HL-60 (cell line): ENCODE results near the gene MYO1D.

Experiments
- DNase-seq, 2 experiments: peaks; one replicate each; pipeline ENCODE4 v3.0.0-alpha.2; 2010 to 2020; ENCODE audit warnings: low read depth in 1 of 2, low spot score in 1 of 2
- H3K27ac ChIP-seq: fragments of 250-450 bp; sonication (Bioruptor Pico); replicated peaks from 2 replicates; pipeline ENCODE4 v1.5.1; 2020; ENCODE audit warnings: mild to moderate bottlenecking, moderate library complexity
- H3K27me3 ChIP-seq: fragments of 250-450 bp; sonication (Bioruptor Pico); 2 replicates; pipeline ENCODE4 v1.5.1; 2021; ENCODE audit warnings: mild to moderate bottlenecking, moderate library complexity; ENCODE audit not compliant: insufficient read depth, poor library complexity, severe bottlenecking
- H3K4me3 ChIP-seq: replicated peaks from 2 replicates; pipeline ENCODE4 v1.5.1; 2011; ENCODE audit warnings: mild to moderate bottlenecking, control low read depth, low read length; ENCODE audit not compliant: insufficient read depth
- CTCF ChIP-seq: IDR thresholded peaks from one replicate; pipeline ENCODE4 v1.5.1; 2011; ENCODE audit warnings: low read length, control low read depth, inconsistent platforms; ENCODE audit not compliant: insufficient read depth
- GABPA ChIP-seq: IDR thresholded peaks from 2 replicates; pipeline ENCODE4 v1.6.1; 2012; ENCODE audit warnings: low read depth
- POLR2AphosphoS5 ChIP-seq: IDR thresholded peaks from 2 replicates; pipeline ENCODE4 v1.6.1; 2012; ENCODE audit warnings: low read depth
- REST ChIP-seq: IDR thresholded peaks from 2 replicates; pipeline ENCODE4 v1.6.1; 2012; ENCODE audit warnings: low read depth; ENCODE audit not compliant: insufficient replicate concordance
- SPI1 ChIP-seq: IDR thresholded peaks from 2 replicates; pipeline ENCODE4 v1.6.1; 2012; ENCODE audit warnings: low read depth, mild to moderate bottlenecking, borderline replicate concordance

MYO1D gene

GRCh38 chr17:32684087-32684958, 192.6 kb downstream of the MYO1D start:
- no peak overlapping the region for H3K4me3 ChIP-seq
- no peak for TF ChIP-seq CTCF
- no peak for TF ChIP-seq REST
- TF ChIP-seq POLR2AphosphoS5 = no peak
- no peak for TF ChIP-seq GABPA
- TF ChIP-seq SPI1 = no peak
- no peaks in the 10 kb centered on the region for H3K27me3 ChIP-seq
- DNase-seq = no peak
- H3K27ac ChIP-seq = no peak overlapping the region

DNA sequence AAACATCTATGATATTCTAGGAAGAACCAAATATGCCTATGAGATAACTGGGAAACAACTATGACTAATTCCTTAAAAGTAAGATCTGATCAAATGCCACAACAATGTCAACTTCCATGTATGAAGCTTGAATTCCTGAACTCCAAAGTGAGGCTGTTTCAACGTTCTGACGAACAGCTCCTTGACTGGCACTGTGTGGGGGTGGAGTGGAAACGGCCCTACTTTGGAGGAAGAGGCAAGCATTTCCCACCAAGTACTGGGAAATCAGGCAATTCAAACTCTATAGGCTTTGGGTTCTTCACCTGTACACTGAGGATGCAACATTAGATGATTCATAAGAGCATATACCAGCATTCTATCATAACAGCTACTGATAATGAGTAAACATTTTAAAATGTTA, 203.0 kb downstream of the MYO1D start:
- TF ChIP-seq CTCF (no peak), SPI1 (no peak), POLR2AphosphoS5 (no peak), GABPA (no peak), REST (no peak)
- H3K4me3 ChIP-seq = no peak overlapping the region
- no peak for DNase-seq
- no peaks in the 10 kb centered on the region for H3K27me3 ChIP-seq
- H3K27ac ChIP-seq = no peak overlapping the region

DNA sequence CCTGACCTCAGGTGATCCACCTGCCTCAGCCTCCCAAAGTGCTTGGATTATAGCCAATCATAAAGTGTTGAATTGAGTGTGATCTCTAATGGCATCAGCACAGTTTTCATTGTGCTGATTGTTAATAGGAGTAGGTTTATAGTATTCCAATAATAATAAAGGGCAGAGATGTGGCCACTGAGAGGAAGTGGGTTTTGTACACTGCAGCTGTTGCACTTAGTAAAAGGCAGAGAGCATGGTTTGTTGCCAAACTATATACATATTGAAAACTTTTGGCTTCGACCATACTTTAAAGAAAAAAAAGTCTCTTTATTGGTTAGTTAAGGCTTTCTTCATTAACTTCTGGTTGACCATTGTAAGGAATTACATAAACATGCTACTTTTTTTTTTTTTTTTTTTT, 204.2 kb downstream of the MYO1D start:
- TF ChIP-seq SPI1 (peak; percentile 4; the same call in 1 of the 2 replicates), POLR2AphosphoS5 (no peak)
- Histone ChIP-seq H3K27ac (no peak overlapping the region), H3K4me3 (no peak overlapping the region), H3K27me3 (no peaks in the 10 kb centered on the region)
- no peak for DNase-seq

DNA sequence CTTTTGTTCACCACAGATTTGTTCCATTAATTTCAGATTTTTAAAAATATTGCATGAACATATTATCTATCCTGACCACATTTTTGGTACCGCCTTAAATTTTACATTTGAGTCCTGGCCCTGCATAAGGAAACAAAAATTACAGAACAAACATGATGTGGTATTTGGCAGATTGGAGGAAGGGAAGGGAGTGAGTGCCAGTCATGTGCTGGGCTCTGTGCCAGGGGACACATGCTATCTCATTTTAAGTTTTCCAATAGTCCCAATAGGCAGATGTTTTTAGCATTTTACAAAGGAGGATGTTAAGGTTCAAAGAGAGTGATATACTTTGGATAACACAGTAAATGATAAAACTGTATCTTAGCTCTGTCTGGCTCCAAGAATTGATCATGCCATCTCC, 205.0 kb downstream of the MYO1D start:
- Histone ChIP-seq H3K27ac (no peak overlapping the region), H3K4me3 (no peak overlapping the region), H3K27me3 (no peaks in the 10 kb centered on the region)
- no peak for DNase-seq
- no peak for TF ChIP-seq REST
- TF ChIP-seq SPI1 = no peak
- no peak for TF ChIP-seq GABPA
- TF ChIP-seq CTCF = no peak
- no peak for TF ChIP-seq POLR2AphosphoS5
